Endothelial cell of umbilical vein (primary cell): ENCODE results near the gene ATP10A. TPM values are rescaled to one million over a fixed set of nuclear protein-coding genes. Genes with fewer than 3 reads are reported as not detected.

ENCODE experiments used
- BruUV-seq: library from RNA; stranded (reverse); fragments of 400-500 nt; replicated peaks from 2 replicates; lab custom pipeline; 2021; lab: Mats Ljungman, UMichigan
- CTCF ChIA-PET: fragments of 300-600, 350-600 bp; sonication (Branson Sonifier 250); formaldehyde crosslinking; loops from one replicate; lab custom pipeline; 2021; ENCODE audit warnings: antibody characterized with exemption, inconsistent platforms; lab: Charles Lee
- POLR2A ChIA-PET: fragments of 300-600, 350-600 bp; sonication (Branson Sonifier 250); formaldehyde crosslinking; loops from one replicate; lab custom pipeline; 2021; ENCODE audit warnings: antibody characterized with exemption, inconsistent platforms; lab: Charles Lee
- DNase-seq: peaks from one replicate; pipeline ENCODE4 v3.0.0-alpha.2; 2011; ENCODE audit warnings: low read depth, low spot score
- FAIRE-seq: peaks from 2 replicates; lab custom pipeline; 2011; peaks lifted over from hg19 to GRCh38; lab: Jason Lieb, UNC
- H2AFZ ChIP-seq: 2 replicates; pipeline ENCODE4 v1.6.0; 2012; ENCODE audit warnings: low read depth, low read length, control low read depth, inconsistent platforms
- H3K27ac ChIP-seq: 2 replicates; pipeline ENCODE4 v1.5.1; 2011; ENCODE audit warnings: low read depth, mild to moderate bottlenecking, control low read depth, low read length, moderate library complexity; ENCODE audit not compliant: insufficient read depth
- H3K27me3 ChIP-seq, 2 experiments: 2 replicates each; pipeline versions ENCODE4 v1.6.0 to v1.6.1; 2011; ENCODE audit warnings: low read length in 2 of 2, mixed read lengths in 1 of 2; ENCODE audit not compliant: control insufficient read depth in 2 of 2, insufficient read depth in 2 of 2
- H3K36me3 ChIP-seq, 2 experiments: 2 replicates in 1 of 2; 3 replicates in 1 of 2; pipeline ENCODE4 v1.5.1; 2011; ENCODE audit warnings: low read length in 2 of 2, mild to moderate bottlenecking in 1 of 2, moderate library complexity in 1 of 2; ENCODE audit not compliant: control insufficient read depth in 2 of 2, insufficient read depth in 2 of 2; ENCODE audit errors: extremely low read depth in 1 of 2
- H3K4me1 ChIP-seq: 3 replicates; pipeline ENCODE4 v1.5.1; 2011; ENCODE audit warnings: mild to moderate bottlenecking, low read length; ENCODE audit not compliant: control insufficient read depth, insufficient read depth; ENCODE audit errors: extremely low read depth
- H3K4me2 ChIP-seq: 2 replicates; pipeline ENCODE4 v1.6.1; 2011; ENCODE audit warnings: low read length, control low read depth, mixed read lengths; ENCODE audit not compliant: insufficient read depth
- H3K4me3 ChIP-seq, 3 experiments: fragments of 200-600 bp in 1 of 3; sonication (generic), shearing (Covaris generic) in 1 of 3; replicated peaks in 1 of 3; 2 replicates each; pipeline ENCODE4 v1.5.1; 2011 to 2016; ENCODE audit warnings: control low read depth in 3 of 3, low read length in 3 of 3, mild to moderate bottlenecking in 2 of 3, inconsistent platforms in 1 of 3, low read depth in 1 of 3, moderate library complexity in 1 of 3; ENCODE audit not compliant: insufficient read depth in 1 of 3
- H3K79me2 ChIP-seq: 2 replicates; pipeline ENCODE4 v1.6.0; 2012; ENCODE audit warnings: low read length, inconsistent platforms; ENCODE audit not compliant: control insufficient read depth, insufficient read depth
- H3K9ac ChIP-seq: replicated peaks from 2 replicates; pipeline ENCODE3; 2011; ENCODE audit warnings: low read length, control low read depth; ENCODE audit not compliant: insufficient read depth; ENCODE audit errors: extremely low read depth
- H3K9me1 ChIP-seq: replicated peaks from 3 replicates; pipeline ENCODE4 v1.6.0; 2011; ENCODE audit warnings: mild to moderate bottlenecking, low read length; ENCODE audit not compliant: control insufficient read depth, insufficient read depth; ENCODE audit errors: extremely low read depth
- H3K9me3 ChIP-seq: replicated peaks from 2 replicates; pipeline ENCODE4 v1.5.1; 2012; ENCODE audit warnings: low read length, inconsistent platforms; ENCODE audit not compliant: control insufficient read depth, insufficient read depth
- H4K20me1 ChIP-seq: replicated peaks from 2 replicates; pipeline ENCODE3; 2011; ENCODE audit warnings: mild to moderate bottlenecking, low read length; ENCODE audit not compliant: control insufficient read depth, insufficient read depth; ENCODE audit errors: extremely low read depth
- EZH2 ChIP-seq: IDR thresholded peaks from 2 replicates; pipeline ENCODE4 v1.6.1; 2012; ENCODE audit warnings: borderline replicate concordance, low read depth, mild to moderate bottlenecking, moderate library complexity, low read length, inconsistent platforms; ENCODE audit not compliant: severe bottlenecking
- FOS ChIP-seq: IDR thresholded peaks from 2 replicates; pipeline ENCODE4 v1.6.1; 2011; ENCODE audit warnings: mild to moderate bottlenecking, low read length, moderate library complexity, borderline replicate concordance; ENCODE audit not compliant: insufficient read depth
- GATA2 ChIP-seq: IDR thresholded peaks from 2 replicates; pipeline ENCODE4 v1.7.0; 2011; ENCODE audit warnings: low read depth, mild to moderate bottlenecking, moderate library complexity, mixed read lengths, low read length; ENCODE audit not compliant: insufficient read length, insufficient read depth
- JUN ChIP-seq: IDR thresholded peaks from 2 replicates; pipeline ENCODE4 v1.6.1; 2011; ENCODE audit warnings: borderline replicate concordance, low read depth; ENCODE audit not compliant: insufficient read length, insufficient read depth
- MYC ChIP-seq: IDR thresholded peaks from one replicate; pipeline ENCODE4 v1.6.1; 2011; ENCODE audit warnings: mild to moderate bottlenecking, low read depth, low read length
- POLR2A ChIP-seq: IDR thresholded peaks from 2 replicates; pipeline ENCODE4 v1.6.1; 2012; ENCODE audit warnings: low read depth, mild to moderate bottlenecking, control low read depth, low read length
- POLR2AphosphoS5 ChIP-seq: IDR thresholded peaks from 2 replicates; pipeline ENCODE4 v1.6.1; 2012; ENCODE audit warnings: low read depth, mild to moderate bottlenecking, control low read depth, low read length, moderate library complexity; ENCODE audit not compliant: insufficient read depth
- dilution Hi-C: fragments of 300-500 bp; cut with MboI; formaldehyde crosslinking; loops from one replicate; pipeline ENCODE4 v1.15.0; 2019; ENCODE audit warnings: low sequenced_read_pairs; ENCODE audit not compliant: extremely low pct_ligation_motif_present
- intact Hi-C: fragments of 100-400 bp; cut with micrococcal nuclease; formaldehyde crosslinking; loops from one replicate; pipeline ENCODE4 v1.10.0; 2022
- polyA plus RNA-seq, 4 experiments: library from polyadenylated mRNA; depleted of rRNA in 3 of 4; stranded (reverse) in 3 of 4; unstranded in 1 of 4; fragments of >200 nt; gene quantifications; 2 replicates each; pipeline versions ENCODE4 v1.2.1 to v1.2.3, GENCODE V29; 2011 to 2012; ENCODE audit warnings: missing spikeins in 1 of 4
- total RNA-seq: library from RNA; stranded (reverse); gene quantifications from 2 replicates; pipeline ENCODE4 v1.2.3, GENCODE V29; 2021
- TF ChIP-seq, protein P1 (sequence below), 2 donors: IDR thresholded peaks; 1 replicate in 1 of 2; 2 replicates in 1 of 2; pipeline ENCODE4 v1.5.1; 2011; ENCODE audit warnings: low read length in 2 of 2, mild to moderate bottlenecking in 2 of 2, moderate library complexity in 2 of 2, control low read depth in 1 of 2, inconsistent platforms in 1 of 2, low read depth in 1 of 2; ENCODE audit not compliant: insufficient read depth in 1 of 2; ENCODE audit errors: extremely low read depth in 1 of 2
- TF ChIP-seq, protein P2 (sequence below): IDR thresholded peaks from 2 replicates; pipeline ENCODE4 v1.6.1; 2011; ENCODE audit not compliant: insufficient read depth, insufficient read length

ATP10A gene
- total and polyA plus RNA-seq, 2 donors (not counting 3 experiments of a cell fraction or from before 2014, with no cell fraction given) = not detected

DNA sequence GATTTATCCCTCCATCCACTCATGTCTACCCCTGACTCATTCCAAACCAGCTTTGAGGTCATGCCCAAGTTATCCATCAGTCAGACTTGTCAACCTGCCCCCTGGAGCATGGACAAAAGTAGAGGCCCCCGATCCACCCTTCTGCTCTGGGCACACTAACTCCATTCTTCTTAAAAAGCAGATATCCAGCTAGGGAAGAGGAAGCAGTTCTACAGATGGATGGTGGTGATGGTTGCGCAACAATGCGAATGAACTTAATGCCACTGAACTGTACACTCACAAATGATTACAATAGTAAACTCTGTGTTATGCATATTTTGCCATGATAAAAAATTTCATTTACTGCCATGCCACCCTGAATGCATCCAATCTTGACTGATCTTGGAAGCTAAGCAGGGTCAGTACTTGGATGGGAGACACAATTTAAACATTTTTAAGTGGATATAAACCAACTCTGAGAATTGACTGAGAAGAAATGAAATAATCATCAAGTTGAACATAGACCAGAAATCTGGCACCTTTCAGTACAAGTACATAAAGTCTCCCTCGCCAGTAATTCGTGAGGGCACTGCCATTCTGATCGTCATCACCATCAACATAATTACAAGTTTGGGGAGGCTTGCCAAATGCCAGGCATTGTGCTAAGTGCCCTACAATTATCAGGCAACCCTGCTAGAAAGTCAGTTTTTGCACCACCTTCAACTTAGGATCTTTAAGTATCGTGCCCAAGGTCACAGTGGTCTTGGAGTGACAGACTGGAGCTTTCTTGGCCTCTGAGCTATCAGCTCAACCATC lies 124.8 kb downstream of the ATP10A start:
- H3K4me3 ChIP-seq = no peak overlapping the region
- no peaks in the 10 kb centered on the region for H3K79me2 ChIP-seq
- no TSS peak for BruUV-seq
- no peaks in the 10 kb centered on the region for H3K27me3 ChIP-seq
- no peaks in the 10 kb centered on the region for H4K20me1 ChIP-seq
- ChIA-PET POLR2A (no interaction called here), CTCF (no interaction called here)
- TF ChIP-seq EZH2 = no peak
- TF ChIP-seq JUN = no peak
- no peak for TF ChIP-seq FOS
- TF ChIP-seq, protein P1, sequence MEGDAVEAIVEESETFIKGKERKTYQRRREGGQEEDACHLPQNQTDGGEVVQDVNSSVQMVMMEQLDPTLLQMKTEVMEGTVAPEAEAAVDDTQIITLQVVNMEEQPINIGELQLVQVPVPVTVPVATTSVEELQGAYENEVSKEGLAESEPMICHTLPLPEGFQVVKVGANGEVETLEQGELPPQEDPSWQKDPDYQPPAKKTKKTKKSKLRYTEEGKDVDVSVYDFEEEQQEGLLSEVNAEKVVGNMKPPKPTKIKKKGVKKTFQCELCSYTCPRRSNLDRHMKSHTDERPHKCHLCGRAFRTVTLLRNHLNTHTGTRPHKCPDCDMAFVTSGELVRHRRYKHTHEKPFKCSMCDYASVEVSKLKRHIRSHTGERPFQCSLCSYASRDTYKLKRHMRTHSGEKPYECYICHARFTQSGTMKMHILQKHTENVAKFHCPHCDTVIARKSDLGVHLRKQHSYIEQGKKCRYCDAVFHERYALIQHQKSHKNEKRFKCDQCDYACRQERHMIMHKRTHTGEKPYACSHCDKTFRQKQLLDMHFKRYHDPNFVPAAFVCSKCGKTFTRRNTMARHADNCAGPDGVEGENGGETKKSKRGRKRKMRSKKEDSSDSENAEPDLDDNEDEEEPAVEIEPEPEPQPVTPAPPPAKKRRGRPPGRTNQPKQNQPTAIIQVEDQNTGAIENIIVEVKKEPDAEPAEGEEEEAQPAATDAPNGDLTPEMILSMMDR (IDR thresholded peaks at IDR 0.05; ENCODE audit: extremely low read depth in 1 of 2, insufficient read depth in 1 of 2, low read depth in 1 of 2, low read length in 2 of 2) = no peak
- TF ChIP-seq, protein P2, sequence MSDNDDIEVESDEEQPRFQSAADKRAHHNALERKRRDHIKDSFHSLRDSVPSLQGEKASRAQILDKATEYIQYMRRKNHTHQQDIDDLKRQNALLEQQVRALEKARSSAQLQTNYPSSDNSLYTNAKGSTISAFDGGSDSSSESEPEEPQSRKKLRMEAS = no peak
- TF ChIP-seq GATA2 = no peak
- no peak for TF ChIP-seq POLR2A
- TF ChIP-seq MYC = no peak
- TF ChIP-seq POLR2AphosphoS5 = no peak
- dilution Hi-C loops (no loop called here), intact Hi-C loops (no loop called here)
- H3K36me3 ChIP-seq = no peaks in the 10 kb centered on the region
- FAIRE-seq = no peak
- H3K4me2 ChIP-seq = no peak overlapping the region
- DNase-seq = no peak
- H3K9me1 ChIP-seq = no peaks in the 10 kb centered on the region
- peaks cover 11% of the 10 kb centered on the region for H3K9me3 ChIP-seq
- no peak overlapping the region for H3K9ac ChIP-seq
- no peaks in the 10 kb centered on the region for H3K4me1 ChIP-seq
- no peak overlapping the region for H2AFZ ChIP-seq
- no peak overlapping the region for H3K27ac ChIP-seq
